K562 (cell line): Measurements from ENCODE around the gene IPCEF1.

Experiments used
- EP300 ChIP-seq: IDR thresholded peaks from 2 replicates; pipeline ENCODE4 v1.6.1; 2012; ENCODE audit warnings: low read length, improper control_type of control experiment
- GATA2 ChIP-seq: sonication (generic); formaldehyde crosslinking; IDR thresholded peaks from 2 replicates; pipeline ENCODE4 v1.4.0; 2020; ENCODE audit warnings: mild to moderate bottlenecking, missing genetic modification reagents
- POLR2A ChIP-seq: fragments of 450-650 bp; conservative IDR thresholded peaks from 2 replicates; pipeline ENCODE4 v1.6.1; 2016
- POLR2AphosphoS2 ChIP-seq: IDR thresholded peaks from 2 replicates; pipeline ENCODE4 v1.6.1; 2012; ENCODE audit warnings: low read length, improper control_type of control experiment
- ZBTB11 ChIP-seq, 3 experiments: fragments of 200-800 bp in 1 of 3; fragments of 250-450 bp in 1 of 3; fragments of 450-650 bp in 1 of 3; sonication (Bioruptor Pico) in 1 of 3; sonication (Bioruptor generic) in 1 of 3; formaldehyde crosslinking in 1 of 3; IDR thresholded peaks; 2 replicates each; pipeline versions ENCODE4 v1.6.1 to v1.8.0; 2016 to 2022; ENCODE audit warnings: mild to moderate bottlenecking in 2 of 3, missing genetic modification characterization in 2 of 3, missing compliant biosample characterization in 1 of 3, moderate library complexity in 1 of 3
- ZNF384 ChIP-seq: IDR thresholded peaks from 2 replicates; pipeline ENCODE4 v1.6.1; 2012; ENCODE audit warnings: low read depth, low read length, improper control_type of control experiment
- TF ChIP-seq, protein P1 (sequence below), 3 experiments: IDR thresholded peaks in 2 of 3; conservative IDR thresholded peaks in 1 of 3; 2 replicates each; pipeline ENCODE4 v1.5.1; 2011 to 2012; ENCODE audit warnings: low read length in 3 of 3, mild to moderate bottlenecking in 3 of 3, control low read depth in 2 of 3, improper control_type of control experiment in 1 of 3, inconsistent platforms in 1 of 3, low read depth in 1 of 3, mixed read lengths in 1 of 3, moderate library complexity in 1 of 3; ENCODE audit not compliant: insufficient read depth in 2 of 3

- TF ChIP-seq POLR2A, result no peak
- TF ChIP-seq GATA2 (CRISPR knock-in tag), result no peak
- TF ChIP-seq, protein P1, sequence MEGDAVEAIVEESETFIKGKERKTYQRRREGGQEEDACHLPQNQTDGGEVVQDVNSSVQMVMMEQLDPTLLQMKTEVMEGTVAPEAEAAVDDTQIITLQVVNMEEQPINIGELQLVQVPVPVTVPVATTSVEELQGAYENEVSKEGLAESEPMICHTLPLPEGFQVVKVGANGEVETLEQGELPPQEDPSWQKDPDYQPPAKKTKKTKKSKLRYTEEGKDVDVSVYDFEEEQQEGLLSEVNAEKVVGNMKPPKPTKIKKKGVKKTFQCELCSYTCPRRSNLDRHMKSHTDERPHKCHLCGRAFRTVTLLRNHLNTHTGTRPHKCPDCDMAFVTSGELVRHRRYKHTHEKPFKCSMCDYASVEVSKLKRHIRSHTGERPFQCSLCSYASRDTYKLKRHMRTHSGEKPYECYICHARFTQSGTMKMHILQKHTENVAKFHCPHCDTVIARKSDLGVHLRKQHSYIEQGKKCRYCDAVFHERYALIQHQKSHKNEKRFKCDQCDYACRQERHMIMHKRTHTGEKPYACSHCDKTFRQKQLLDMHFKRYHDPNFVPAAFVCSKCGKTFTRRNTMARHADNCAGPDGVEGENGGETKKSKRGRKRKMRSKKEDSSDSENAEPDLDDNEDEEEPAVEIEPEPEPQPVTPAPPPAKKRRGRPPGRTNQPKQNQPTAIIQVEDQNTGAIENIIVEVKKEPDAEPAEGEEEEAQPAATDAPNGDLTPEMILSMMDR (IDR thresholded peaks at IDR 0.05 in 2 of 3, conservative IDR thresholded peaks at IDR 0.05 in 1 of 3; ENCODE audit: insufficient read depth in 2 of 3, low read depth in 1 of 3, low read length in 3 of 3), result no peak
- TF ChIP-seq EP300, result no peak
- no peak for TF ChIP-seq ZNF384
- no peak for TF ChIP-seq POLR2AphosphoS2
- TF ChIP-seq ZBTB11 (CRISPR knock-in tag; IDR thresholded peaks at IDR 0.05), result no peak
Measured at GRCh38 chr6:154284313-154284853, 72.2 kb downstream of the IPCEF1 start.
